ENCODE measurements around the gene ABL1.
"Not testable (repeated sequence)": the region's sequence is repeated elsewhere in the genome, so short reads cannot be mapped to it uniquely, and the experiment has no call there.

DNA sequence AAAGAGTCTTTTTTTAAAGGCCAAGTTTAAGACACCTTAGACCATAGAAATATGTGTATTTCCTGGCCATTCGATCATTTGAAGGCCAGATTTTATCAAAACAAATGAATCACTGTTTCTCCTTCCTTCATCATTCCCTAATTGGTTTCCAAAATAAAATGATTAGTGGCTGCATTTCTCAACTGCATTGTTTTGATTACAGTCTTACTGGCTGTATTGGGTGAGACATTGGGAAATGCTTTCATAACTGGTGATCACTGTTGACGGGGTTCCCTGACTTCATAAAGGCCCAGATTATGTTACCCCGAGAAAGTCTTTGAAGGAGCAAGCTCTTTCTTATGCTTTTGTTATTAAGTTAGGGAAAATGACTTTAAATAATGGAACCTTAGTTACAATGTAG, 40.6 kb upstream of the ABL1 start:
- TF ChIP-seq, protein P1, sequence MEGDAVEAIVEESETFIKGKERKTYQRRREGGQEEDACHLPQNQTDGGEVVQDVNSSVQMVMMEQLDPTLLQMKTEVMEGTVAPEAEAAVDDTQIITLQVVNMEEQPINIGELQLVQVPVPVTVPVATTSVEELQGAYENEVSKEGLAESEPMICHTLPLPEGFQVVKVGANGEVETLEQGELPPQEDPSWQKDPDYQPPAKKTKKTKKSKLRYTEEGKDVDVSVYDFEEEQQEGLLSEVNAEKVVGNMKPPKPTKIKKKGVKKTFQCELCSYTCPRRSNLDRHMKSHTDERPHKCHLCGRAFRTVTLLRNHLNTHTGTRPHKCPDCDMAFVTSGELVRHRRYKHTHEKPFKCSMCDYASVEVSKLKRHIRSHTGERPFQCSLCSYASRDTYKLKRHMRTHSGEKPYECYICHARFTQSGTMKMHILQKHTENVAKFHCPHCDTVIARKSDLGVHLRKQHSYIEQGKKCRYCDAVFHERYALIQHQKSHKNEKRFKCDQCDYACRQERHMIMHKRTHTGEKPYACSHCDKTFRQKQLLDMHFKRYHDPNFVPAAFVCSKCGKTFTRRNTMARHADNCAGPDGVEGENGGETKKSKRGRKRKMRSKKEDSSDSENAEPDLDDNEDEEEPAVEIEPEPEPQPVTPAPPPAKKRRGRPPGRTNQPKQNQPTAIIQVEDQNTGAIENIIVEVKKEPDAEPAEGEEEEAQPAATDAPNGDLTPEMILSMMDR (IDR thresholded peaks at IDR 0.05): not testable (repeated sequence)
- TF ChIP-seq EP300 (IDR thresholded peaks at IDR 0.05): not testable (repeated sequence)

Data from suprapubic skin (tissue), 3 donors.